ENCODE data around the gene SCYL1. TPM values are rescaled to one million over a fixed set of nuclear protein-coding genes. Genes with fewer than 3 reads are reported as not detected.

SCYL1 gene
- total RNA-seq, 1 experiment from 2014 or later = 106 TPM

DNA sequence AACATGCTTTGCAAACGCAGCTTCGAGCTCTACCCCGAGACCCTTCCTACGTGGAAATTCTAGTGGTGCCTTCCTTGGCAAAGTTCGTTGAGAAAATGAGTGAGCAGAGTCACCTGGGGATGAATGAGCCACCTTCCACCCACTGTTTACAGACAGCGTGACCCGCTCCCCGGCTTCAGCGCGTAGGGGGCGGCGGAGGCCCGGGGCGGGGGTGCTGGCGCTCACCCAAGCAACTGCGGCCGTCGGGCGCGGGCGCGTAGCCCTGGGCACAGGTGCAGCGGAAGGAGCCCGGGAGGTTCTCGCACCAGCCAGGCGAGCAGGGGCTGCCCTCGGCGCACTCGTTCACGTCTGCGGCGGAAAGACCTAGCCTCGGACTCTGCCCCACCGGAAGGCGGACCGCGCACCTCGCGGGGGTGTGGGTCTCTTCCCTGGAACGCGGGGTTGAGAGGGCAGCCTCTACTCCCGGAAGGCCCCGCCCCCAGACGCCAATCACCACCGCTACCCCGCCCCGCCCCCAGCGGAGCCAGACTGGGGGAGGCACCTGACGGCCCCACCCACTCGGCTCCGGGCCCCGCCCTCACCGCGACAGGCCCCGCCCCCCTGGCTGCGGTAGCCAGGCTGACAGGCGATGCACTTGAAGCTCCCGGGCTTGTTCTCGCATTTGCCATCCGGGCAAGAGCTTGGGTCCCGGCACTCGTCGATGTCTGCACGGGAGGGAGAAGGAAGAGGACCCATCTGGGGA lies 21.5 kb downstream of the SCYL1 start:
- H4K20me1 ChIP-seq (ENCODE audit: insufficient read depth) = peaks cover 13% of the 10 kb centered on the region
- intact Hi-C loops (cut with micrococcal nuclease; ENCODE audit: unreplicated experiment) = no loop called here
- H3K79me2 ChIP-seq (ENCODE audit: low read depth) = peaks cover 1% of the 10 kb centered on the region
- no peak for TF ChIP-seq CTCF (conservative IDR thresholded peaks at IDR 0.05)
- no peak for TF ChIP-seq EZH2 (IDR thresholded peaks at IDR 0.05; ENCODE audit: low read depth)
- H3K27me3 ChIP-seq (ENCODE audit: insufficient read depth, low read depth) = no peaks in the 10 kb centered on the region
- H2AFZ ChIP-seq = no peak overlapping the region
- H3K36me3 ChIP-seq (ENCODE audit: low read depth) = peaks cover 51% of the 10 kb centered on the region
- DNase-seq = no peak
- H3K4me2 ChIP-seq = no peak overlapping the region
- BruUV-seq (replicated peaks) = no TSS peak
- CTCF ChIA-PET = interaction anchor here (0.6 kb wide), 1 partner anchor 33 kb away, joined by 6 read pairs; no protein-coding TSS in a partner anchor
- POLR2A ChIA-PET (ENCODE audit: unreplicated experiment) = no interaction called here
- H3K9me2 ChIP-seq (ENCODE audit: insufficient read depth) = no peaks in the 10 kb centered on the region
- H3K4me3 ChIP-seq = no peak overlapping the region
- H3K4me1 ChIP-seq (replicated peaks; ENCODE audit: insufficient read depth) = peaks cover 9% of the 10 kb centered on the region
- no peak overlapping the region for H3K27ac ChIP-seq
- no peaks in the 10 kb centered on the region for H3K9me3 ChIP-seq (ENCODE audit: insufficient read depth, low read depth)
- peaks cover 73% of the 10 kb centered on the region for H3F3A ChIP-seq (ENCODE audit: insufficient read depth, low read depth)

GRCh38 chr11:65547446-65548125 lies 22.7 kb downstream of the SCYL1 start:
- Histone ChIP-seq H3K79me2 (ENCODE audit: low read depth) (peaks cover 11% of the 10 kb centered on the region), H3K36me3 (ENCODE audit: low read depth) (peaks cover 60% of the 10 kb centered on the region), H3K4me1 (replicated peaks; ENCODE audit: insufficient read depth) (0 out of 2 replicates have a peak, but pooled peaks cover 3% of the 10 kb centered on the region), H3K9me2 (ENCODE audit: insufficient read depth) (no peaks in the 10 kb centered on the region), H2AFZ (no peak overlapping the region), H3K27ac (no peak overlapping the region), H3F3A (ENCODE audit: insufficient read depth, low read depth) (peaks cover 71% of the 10 kb centered on the region), H3K4me2 (no peak overlapping the region), H4K20me1 (ENCODE audit: insufficient read depth) (peaks cover 13% of the 10 kb centered on the region), H3K4me3 (no peak overlapping the region), H3K27me3 (ENCODE audit: insufficient read depth, low read depth) (no peaks in the 10 kb centered on the region), H3K9me3 (ENCODE audit: insufficient read depth, low read depth) (no peaks in the 10 kb centered on the region)
- no TSS peak for BruUV-seq (replicated peaks)
- DNase-seq = no peak
- intact Hi-C loops (cut with micrococcal nuclease; ENCODE audit: unreplicated experiment) = no loop called here
- TF ChIP-seq EZH2 (IDR thresholded peaks at IDR 0.05; ENCODE audit: low read depth) (no peak), CTCF (conservative IDR thresholded peaks at IDR 0.05) (no peak)
- ChIA-PET CTCF (no interaction called here), POLR2A (ENCODE audit: unreplicated experiment) (no interaction called here)

GRCh38 chr11:65548395-65548794 lies 23.5 kb downstream of the SCYL1 start:
- Histone ChIP-seq H3K9me3 (ENCODE audit: insufficient read depth, low read depth) (no peaks in the 10 kb centered on the region), H2AFZ (no peak overlapping the region), H3K4me2 (no peak overlapping the region), H3K27ac (no peak overlapping the region), H3F3A (ENCODE audit: insufficient read depth, low read depth) (peaks cover 69% of the 10 kb centered on the region; the same call in 1 of the 2 replicates), H3K36me3 (ENCODE audit: low read depth) (peaks cover 56% of the 10 kb centered on the region), H3K27me3 (ENCODE audit: insufficient read depth, low read depth) (no peaks in the 10 kb centered on the region), H3K9me2 (ENCODE audit: insufficient read depth) (no peaks in the 10 kb centered on the region), H3K79me2 (ENCODE audit: low read depth) (peaks cover 15% of the 10 kb centered on the region), H3K4me1 (replicated peaks; ENCODE audit: insufficient read depth) (peaks cover 11% of the 10 kb centered on the region; the same call in 1 of the 2 replicates), H3K4me3 (no peak overlapping the region), H4K20me1 (ENCODE audit: insufficient read depth) (peaks cover 18% of the 10 kb centered on the region)
- ChIA-PET POLR2A (ENCODE audit: unreplicated experiment) (no interaction called here), CTCF (interaction anchor here (0.5 kb wide), 1 partner anchor 139 kb away, joined by 8 read pairs; no protein-coding TSS in a partner anchor)
- intact Hi-C loops (cut with micrococcal nuclease; ENCODE audit: unreplicated experiment) = no loop called here
- no peak for DNase-seq
- BruUV-seq (replicated peaks) = no TSS peak
- no peak for TF ChIP-seq CTCF (conservative IDR thresholded peaks at IDR 0.05)
- no peak for TF ChIP-seq EZH2 (IDR thresholded peaks at IDR 0.05; ENCODE audit: low read depth)
